H9 (cell line): ENCODE measurements around the gene ATP13A2. TPM values are rescaled to one million over a fixed set of nuclear protein-coding genes. Genes with fewer than 3 reads are reported as not detected.

Experiments
- DNase-seq: peaks from one replicate; pipeline ENCODE4 v3.0.0-alpha.2; 2017
- H2AFZ ChIP-seq: one replicate; pipeline ENCODE4 v1.6.1; 2013; ENCODE audit warnings: mild to moderate bottlenecking, low read length, control low read depth, moderate library complexity
- H2AK5ac ChIP-seq: 2 replicates; pipeline ENCODE4 v1.6.1; 2013; ENCODE audit warnings: low read length, control low read depth, mixed read lengths; ENCODE audit not compliant: insufficient read length
- H2BK120ac ChIP-seq: one replicate; pipeline ENCODE4 v1.6.1; 2013; ENCODE audit warnings: low read depth, mild to moderate bottlenecking, low read length, control low read depth, inconsistent platforms; ENCODE audit not compliant: poor library complexity, severe bottlenecking
- H2BK12ac ChIP-seq: 2 replicates; pipeline ENCODE4 v1.6.1; 2013; ENCODE audit warnings: low read length, control low read depth, mixed read lengths, low read depth; ENCODE audit not compliant: insufficient read length
- H2BK15ac ChIP-seq: 2 replicates; pipeline ENCODE4 v1.6.1; 2013; ENCODE audit warnings: low read depth, low read length, control low read depth
- H2BK20ac ChIP-seq: one replicate; pipeline ENCODE4 v1.6.1; 2013; ENCODE audit warnings: low read depth, mild to moderate bottlenecking, low read length, control low read depth, inconsistent platforms; ENCODE audit not compliant: poor library complexity, severe bottlenecking
- H2BK5ac ChIP-seq: 2 replicates; pipeline ENCODE4 v1.6.1; 2013; ENCODE audit warnings: low read length, control low read depth, mixed read lengths; ENCODE audit not compliant: insufficient read length
- H3K14ac ChIP-seq: 2 replicates; pipeline ENCODE4 v1.6.1; 2013; ENCODE audit warnings: low read length, control low read depth; ENCODE audit not compliant: insufficient read depth
- H3K18ac ChIP-seq: 2 replicates; pipeline ENCODE4 v1.6.1; 2013; ENCODE audit warnings: low read depth, mild to moderate bottlenecking, mixed read lengths, low read length, control low read depth; ENCODE audit not compliant: insufficient read length
- H3K23ac ChIP-seq: 2 replicates; pipeline ENCODE4 v1.6.1; 2013; ENCODE audit warnings: low read length, control low read depth, mixed read lengths, low read depth; ENCODE audit not compliant: insufficient read length
- H3K23me2 ChIP-seq: 2 replicates; pipeline ENCODE4 v1.6.1; 2013; ENCODE audit warnings: low read depth, mild to moderate bottlenecking, mixed read lengths, low read length, control low read depth; ENCODE audit not compliant: insufficient read length, poor library complexity, severe bottlenecking
- H3K27ac ChIP-seq: 2 replicates; pipeline ENCODE4 v1.5.1; 2013; ENCODE audit warnings: low read length, control low read depth, mixed read lengths, low read depth; ENCODE audit not compliant: insufficient read length
- H3K27me3 ChIP-seq: 2 replicates; pipeline ENCODE4 v1.6.1; 2013; ENCODE audit warnings: low read length, control low read depth, inconsistent platforms; ENCODE audit not compliant: insufficient read depth
- H3K4ac ChIP-seq: 2 replicates; pipeline ENCODE4 v1.6.1; 2013; ENCODE audit warnings: low read depth, mild to moderate bottlenecking, control low read depth, inconsistent platforms, low read length, moderate library complexity
- H3K4me1 ChIP-seq: 2 replicates; pipeline ENCODE4 v1.6.1; 2013; ENCODE audit warnings: low read length, control low read depth, inconsistent platforms; ENCODE audit not compliant: insufficient read depth
- H3K4me2 ChIP-seq: 2 replicates; pipeline ENCODE4 v1.6.1; 2013; ENCODE audit warnings: low read length, control low read depth, mixed read lengths; ENCODE audit not compliant: insufficient read length, insufficient read depth
- H3K56ac ChIP-seq: 2 replicates; pipeline ENCODE4 v1.6.1; 2013; ENCODE audit warnings: low read depth, mild to moderate bottlenecking, mixed read lengths, low read length, control low read depth; ENCODE audit not compliant: insufficient read length
- H3K79me1 ChIP-seq: 2 replicates; pipeline ENCODE4 v1.6.1; 2013; ENCODE audit warnings: low read depth, mild to moderate bottlenecking, moderate library complexity, low read length, control low read depth, inconsistent platforms; ENCODE audit not compliant: insufficient read depth, poor library complexity, severe bottlenecking
- H3K79me2 ChIP-seq: 2 replicates; pipeline ENCODE4 v1.6.1; 2013; ENCODE audit warnings: low read length, control low read depth, inconsistent platforms; ENCODE audit not compliant: insufficient read depth
- H3K9ac ChIP-seq: 2 replicates; pipeline ENCODE4 v1.6.1; 2013; ENCODE audit warnings: low read length, control low read depth, mixed read lengths; ENCODE audit not compliant: insufficient read length; ENCODE audit errors: extremely low read depth
- H3K9me3 ChIP-seq: one replicate; pipeline ENCODE4 v1.6.1; 2013; ENCODE audit warnings: low read depth, low read length, inconsistent platforms; ENCODE audit not compliant: control insufficient read depth
- H3T11ph ChIP-seq: one replicate; pipeline ENCODE4 v1.6.1; 2013; ENCODE audit warnings: mild to moderate bottlenecking, low read length, control low read depth, inconsistent platforms
- H4K20me1 ChIP-seq: one replicate; pipeline ENCODE4 v1.6.1; 2013; ENCODE audit not compliant: control insufficient read depth, insufficient read length, insufficient read depth
- H4K5ac ChIP-seq: 2 replicates; pipeline ENCODE4 v1.6.1; 2013; ENCODE audit warnings: low read depth, mild to moderate bottlenecking, mixed read lengths, low read length, control low read depth; ENCODE audit not compliant: insufficient read length
- H4K8ac ChIP-seq: replicated peaks from 2 replicates; pipeline ENCODE4 v1.6.1; 2013; ENCODE audit warnings: low read length, control low read depth, mixed read lengths, low read depth; ENCODE audit not compliant: insufficient read length
- H4K91ac ChIP-seq: 2 replicates; pipeline ENCODE4 v1.6.1; 2013; ENCODE audit warnings: low read depth, mild to moderate bottlenecking, moderate library complexity, mixed read lengths, low read length, control low read depth; ENCODE audit not compliant: insufficient read length
- H3K27ac Mint-ChIP-seq, 3 experiments: 2 replicates in 2 of 3; 3 replicates in 1 of 3; pipeline ENCODE4 v1.8.0; 2020 to 2021; ENCODE audit warnings: mixed read lengths in 3 of 3, mild to moderate bottlenecking in 1 of 3, moderate library complexity in 1 of 3
- H3K27me3 Mint-ChIP-seq: 2 replicates; pipeline ENCODE4 v1.8.0; 2021; ENCODE audit warnings: low read depth, mild to moderate bottlenecking, moderate library complexity, mixed read lengths
- H3K36me3 Mint-ChIP-seq, 3 experiments: 2 replicates in 2 of 3; 3 replicates in 1 of 3; pipeline ENCODE4 v1.8.0; 2020 to 2021; ENCODE audit warnings: low read depth in 3 of 3, mixed read lengths in 3 of 3; ENCODE audit not compliant: insufficient read depth in 1 of 3
- H3K4me1 Mint-ChIP-seq, 2 experiments: 2 replicates each; pipeline ENCODE4 v1.8.0; 2020; ENCODE audit warnings: mixed read lengths in 2 of 2
- H3K4me3 Mint-ChIP-seq, 2 experiments: 2 replicates in 1 of 2; 3 replicates in 1 of 2; pipeline ENCODE4 v1.8.0; 2020 to 2021; ENCODE audit warnings: mild to moderate bottlenecking in 2 of 2, mixed read lengths in 2 of 2, moderate library complexity in 1 of 2
- H3K9me3 Mint-ChIP-seq, 2 experiments: 2 replicates in 1 of 2; 3 replicates in 1 of 2; pipeline ENCODE4 v1.8.0; 2020; ENCODE audit warnings: mild to moderate bottlenecking in 2 of 2, mixed read lengths in 2 of 2, moderate library complexity in 1 of 2
- CTCF ChIP-seq: fragments of 200-600 bp; sonication (generic); conservative IDR thresholded peaks from 3 replicates; pipeline ENCODE4 v1.8.0; 2021; ENCODE audit warnings: antibody characterized with exemption, mild to moderate bottlenecking
- WGBS: extraction: QIAGEN DNeasy Blood & Tissue Kit; methylation state at CpG from one replicate; pipeline ENCODE4 v1.1.7; 2013; ENCODE audit warnings: missing lambda C conversion rate, low lambda C conversion rate, mixed read lengths; ENCODE audit not compliant: insufficient read length; ENCODE audit errors: extremely low coverage; 5-methylcytosine and 5-hydroxymethylcytosine counted together
- total RNA-seq: library from RNA; stranded (reverse); gene quantifications from 2 replicates; pipeline ENCODE4 v1.2.1, GENCODE V29; 2021

Gene ATP13A2
- total RNA-seq, 1 experiment from 2014 or later, result 53.6 TPM

- Histone ChIP-seq H2BK20ac (no peak overlapping the region), H3K23me2 (no peaks in the 10 kb centered on the region), H3K9ac (no peak overlapping the region), H3K79me1 (no peaks in the 10 kb centered on the region), H4K5ac (no peak overlapping the region), H3K56ac (no peak overlapping the region), H3K9me3 (no peaks in the 10 kb centered on the region), H3K14ac (no peak overlapping the region), H3K18ac (no peak overlapping the region), H2BK120ac (no peak overlapping the region), H3T11ph (no peak overlapping the region), H3K27ac (no peak overlapping the region), H3K4me2 (no peak overlapping the region), H3K4ac (no peak overlapping the region), H2BK12ac (no peak overlapping the region), H3K79me2 (no peaks in the 10 kb centered on the region), H4K91ac (no peak overlapping the region), H3K27me3 (no peaks in the 10 kb centered on the region), H3K23ac (no peak overlapping the region), H2AK5ac (no peak overlapping the region), H4K20me1 (no peaks in the 10 kb centered on the region), H2AFZ (no peak overlapping the region), H2BK15ac (no peak overlapping the region), H4K8ac (no peak overlapping the region), H2BK5ac (no peak overlapping the region), H3K4me1 (no peaks in the 10 kb centered on the region)
- TF ChIP-seq CTCF, result no peak
- no peak overlapping the region for H3K4me3 Mint-ChIP-seq
- H3K4me1 Mint-ChIP-seq, result peaks cover 7 to 18% of the 10 kb centered on the region in 2 experiments
- no CpG with 5 or more reads among the region's 12 CpGs for WGBS
- peaks cover 21 to 53% (median 41%) of the 10 kb centered on the region in 3 experiments for H3K36me3 Mint-ChIP-seq
- no peaks in the 10 kb centered on the region for H3K9me3 Mint-ChIP-seq
- H3K27me3 Mint-ChIP-seq, result no peaks in the 10 kb centered on the region
- DNase-seq, result no peak
- peak overlapping the region in 2 of 3 experiments; percentile 44 to 83; a peak in 3 of 7 replicates for H3K27ac Mint-ChIP-seq
These were observed 42.1 kb downstream of the ATP13A2 start for GRCh38 chr1:16969651-16970050.
